Stimulated activated CD4-positive, alpha-beta T cell treated with anti-CD3 and anti-CD28 coated beads, Interleukin-15, amount 100 ng/mL, for 1 hour (primary cell): ENCODE data around the gene TAF11L13.
"Not testable (repeated sequence)": the region's sequence is repeated elsewhere in the genome, so short reads cannot be mapped to it uniquely, and the experiment has no call there.

Experiments used
- DNase-seq, 2 donors: peaks; one replicate each; pipeline ENCODE4 v3.0.0-alpha.2; 2020; ENCODE audit warnings: low read depth in 1 of 2, low spot score in 1 of 2

The TAF11L13 gene

DNA sequence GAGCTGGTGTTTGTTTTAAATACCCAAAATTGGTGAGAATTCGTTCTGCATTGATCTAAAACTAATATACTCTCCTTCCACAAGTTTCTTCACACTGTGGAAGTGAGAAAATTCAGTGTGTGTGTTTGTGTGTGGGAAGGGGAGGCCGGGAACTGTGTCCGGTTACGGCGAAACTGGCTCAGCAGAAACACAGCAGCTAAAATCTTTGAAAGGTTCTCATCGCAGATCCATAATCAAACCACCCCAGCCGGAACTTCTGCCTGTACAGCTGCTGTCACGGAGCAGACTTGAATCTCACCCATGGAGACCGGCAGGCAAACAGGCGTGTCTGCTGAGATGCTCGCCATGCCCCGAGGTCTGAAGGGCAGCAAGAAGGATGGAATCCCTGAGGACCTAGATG lies at the start of gene TAF11L13:
Gene TAF11L13, plus strand, starts transcription at position 301 of the 400 bp plus-strand sequence.
- not testable (repeated sequence) for DNase-seq

DNA sequence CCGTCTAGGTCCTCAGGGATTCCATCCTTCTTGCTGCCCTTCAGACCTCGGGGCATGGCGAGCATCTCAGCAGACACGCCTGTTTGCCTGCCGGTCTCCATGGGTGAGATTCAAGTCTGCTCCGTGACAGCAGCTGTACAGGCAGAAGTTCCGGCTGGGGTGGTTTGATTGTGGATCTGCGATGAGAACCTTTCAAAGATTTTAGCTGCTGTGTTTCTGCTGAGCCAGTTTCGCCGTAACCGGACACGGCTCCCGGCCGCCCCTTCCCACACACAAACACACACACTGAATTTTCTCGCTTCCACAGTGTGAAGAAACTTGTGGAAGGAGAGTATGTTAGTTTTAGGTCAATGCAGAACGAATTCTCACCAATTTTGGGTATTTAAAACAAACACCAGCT lies 46.2 kb upstream of the TAF11L13 start, which contains the start of gene TAF11L7:
Gene TAF11L7, minus strand, starts transcription at position 101 of the 400 bp plus-strand sequence.
- not testable (repeated sequence) for DNase-seq

DNA sequence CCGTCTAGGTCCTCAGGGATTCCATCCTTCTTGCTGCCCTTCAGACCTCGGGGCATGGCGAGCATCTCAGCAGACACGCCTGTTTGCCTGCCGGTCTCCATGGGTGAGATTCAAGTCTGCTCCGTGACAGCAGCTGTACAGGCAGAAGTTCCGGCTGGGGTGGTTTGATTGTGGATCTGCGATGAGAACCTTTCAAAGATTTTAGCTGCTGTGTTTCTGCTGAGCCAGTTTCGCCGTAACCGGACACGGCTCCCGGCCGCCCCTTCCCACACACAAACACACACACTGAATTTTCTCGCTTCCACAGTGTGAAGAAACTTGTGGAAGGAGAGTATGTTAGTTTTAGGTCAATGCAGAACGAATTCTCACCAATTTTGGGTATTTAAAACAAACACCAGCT lies 41.0 kb upstream of the TAF11L13 start, which contains the start of gene TAF11L8:
Gene TAF11L8, minus strand, starts transcription at position 101 of the 400 bp plus-strand sequence.
- DNase-seq, result not testable (repeated sequence)

DNA sequence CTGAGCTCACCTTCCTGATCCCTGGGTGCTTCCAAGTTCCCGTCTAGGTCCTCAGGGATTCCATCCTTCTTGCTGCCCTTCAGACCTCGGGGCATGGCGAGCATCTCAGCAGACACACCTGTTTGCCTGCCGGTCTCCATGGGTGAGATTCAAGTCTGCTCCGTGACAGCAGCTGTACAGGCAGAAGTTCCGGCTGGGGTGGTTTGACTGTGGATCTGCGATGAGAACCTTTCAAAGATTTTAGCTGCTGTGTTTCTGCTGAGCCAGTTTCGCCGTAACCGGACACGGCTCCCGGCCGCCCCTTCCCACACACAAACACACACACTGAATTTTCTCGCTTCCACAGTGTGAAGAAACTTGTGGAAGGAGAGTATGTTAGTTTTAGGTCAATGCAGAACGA lies 37.6 kb upstream of the TAF11L13 start, which contains the start of gene TAF11L9:
Gene TAF11L9, minus strand, starts transcription at position 140 of the 400 bp plus-strand sequence.
- not testable (repeated sequence) for DNase-seq

DNA sequence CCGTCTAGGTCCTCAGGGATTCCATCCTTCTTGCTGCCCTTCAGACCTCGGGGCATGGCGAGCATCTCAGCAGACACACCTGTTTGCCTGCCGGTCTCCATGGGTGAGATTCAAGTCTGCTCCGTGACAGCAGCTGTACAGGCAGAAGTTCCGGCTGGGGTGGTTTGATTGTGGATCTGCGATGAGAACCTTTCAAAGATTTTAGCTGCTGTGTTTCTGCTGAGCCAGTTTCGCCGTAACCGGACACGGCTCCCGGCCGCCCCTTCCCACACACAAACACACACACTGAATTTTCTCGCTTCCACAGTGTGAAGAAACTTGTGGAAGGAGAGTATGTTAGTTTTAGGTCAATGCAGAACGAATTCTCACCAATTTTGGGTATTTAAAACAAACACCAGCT lies 34.2 kb upstream of the TAF11L13 start, which contains the start of gene TAF11L10:
Gene TAF11L10, minus strand, starts transcription at position 101 of the 400 bp plus-strand sequence.
- not testable (repeated sequence) for DNase-seq

DNA sequence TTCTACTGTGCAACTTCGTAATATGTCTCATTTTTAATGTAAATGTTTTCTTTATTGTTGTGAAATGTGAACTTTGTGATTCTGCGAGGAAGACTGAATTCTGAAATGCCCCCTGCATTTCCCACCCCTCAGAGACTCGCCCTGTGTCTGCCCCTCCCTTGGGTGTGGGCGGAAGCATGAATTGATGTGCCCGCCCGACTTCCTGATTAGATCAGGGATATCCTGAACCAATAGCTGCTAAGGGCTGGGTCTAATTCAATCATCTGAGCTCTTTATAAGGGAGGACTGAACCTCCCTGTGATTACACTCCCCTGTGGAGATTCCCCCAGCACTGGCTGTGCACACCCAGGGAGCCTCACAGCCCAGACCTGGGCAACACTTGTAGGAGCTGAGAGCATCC lies 28.0 kb upstream of the TAF11L13 start, which contains the start of gene TAF11L11:
Gene TAF11L11, plus strand, starts transcription at position 304 of the 400 bp plus-strand sequence.
- not testable (repeated sequence) for DNase-seq

DNA sequence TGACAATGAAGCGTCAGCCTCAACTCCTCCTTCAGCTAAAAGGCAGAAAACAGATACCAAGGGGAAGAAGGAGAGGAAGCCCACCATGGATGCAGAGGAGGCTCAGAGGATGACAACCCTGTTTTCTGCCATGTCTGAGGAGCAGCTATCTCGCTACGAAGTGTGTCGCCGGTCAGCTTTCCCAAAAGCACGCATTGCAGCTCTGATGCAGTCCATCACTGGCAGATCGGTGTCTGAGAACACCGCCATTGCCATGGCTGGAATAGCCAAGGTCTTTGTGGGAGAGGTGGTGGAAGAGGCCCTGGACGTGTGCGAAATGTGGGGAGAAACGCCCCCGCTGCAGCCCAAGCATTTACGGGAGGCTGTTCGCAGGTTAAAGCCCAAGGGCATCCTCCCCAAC lies 26.9 kb upstream of the TAF11L13 start:
- DNase-seq, result no peak

DNA sequence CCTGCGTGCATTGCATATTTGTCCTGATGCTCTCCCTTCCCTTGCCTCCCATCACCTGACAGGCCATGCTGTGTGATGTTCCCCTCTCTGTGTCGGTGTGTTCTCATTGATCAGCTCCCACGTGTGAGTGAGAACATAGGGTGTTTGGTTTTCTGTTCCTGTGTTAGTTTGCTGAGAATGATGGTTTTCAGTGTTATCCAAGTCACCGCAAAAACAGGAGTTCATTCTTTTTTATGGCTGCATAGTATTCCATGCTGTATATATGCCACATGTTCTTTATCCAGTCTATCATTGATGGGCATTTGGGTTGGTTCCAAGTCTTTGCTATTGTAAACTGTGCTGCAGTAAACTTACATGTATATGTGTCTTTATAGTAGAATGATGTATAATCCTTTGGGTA lies 24.4 kb upstream of the TAF11L13 start:
- DNase-seq, result not testable (repeated sequence)

DNA sequence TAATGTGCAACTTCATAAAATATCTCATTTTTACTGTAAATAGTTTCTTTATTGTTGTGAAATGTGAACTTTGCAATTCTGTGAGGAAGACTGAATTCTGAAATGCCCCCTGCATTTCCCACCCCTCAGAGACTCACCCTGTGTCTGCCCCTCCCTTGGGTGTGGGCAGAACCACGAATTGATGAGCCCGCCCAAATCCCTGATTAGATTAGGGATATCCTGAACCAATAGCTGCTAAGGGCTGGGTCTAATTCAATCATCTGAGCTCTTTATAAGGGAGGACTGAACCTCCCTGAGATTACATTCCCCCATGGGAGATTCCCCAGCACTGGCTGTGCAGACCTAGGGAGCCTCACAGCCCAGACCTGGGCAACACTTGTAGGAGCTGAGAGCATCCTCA lies 21.8 kb upstream of the TAF11L13 start, which contains the start of gene TAF11L12:
Gene TAF11L12, plus strand, starts transcription at position 301 of the 400 bp plus-strand sequence.
- not testable (repeated sequence) for DNase-seq

DNA sequence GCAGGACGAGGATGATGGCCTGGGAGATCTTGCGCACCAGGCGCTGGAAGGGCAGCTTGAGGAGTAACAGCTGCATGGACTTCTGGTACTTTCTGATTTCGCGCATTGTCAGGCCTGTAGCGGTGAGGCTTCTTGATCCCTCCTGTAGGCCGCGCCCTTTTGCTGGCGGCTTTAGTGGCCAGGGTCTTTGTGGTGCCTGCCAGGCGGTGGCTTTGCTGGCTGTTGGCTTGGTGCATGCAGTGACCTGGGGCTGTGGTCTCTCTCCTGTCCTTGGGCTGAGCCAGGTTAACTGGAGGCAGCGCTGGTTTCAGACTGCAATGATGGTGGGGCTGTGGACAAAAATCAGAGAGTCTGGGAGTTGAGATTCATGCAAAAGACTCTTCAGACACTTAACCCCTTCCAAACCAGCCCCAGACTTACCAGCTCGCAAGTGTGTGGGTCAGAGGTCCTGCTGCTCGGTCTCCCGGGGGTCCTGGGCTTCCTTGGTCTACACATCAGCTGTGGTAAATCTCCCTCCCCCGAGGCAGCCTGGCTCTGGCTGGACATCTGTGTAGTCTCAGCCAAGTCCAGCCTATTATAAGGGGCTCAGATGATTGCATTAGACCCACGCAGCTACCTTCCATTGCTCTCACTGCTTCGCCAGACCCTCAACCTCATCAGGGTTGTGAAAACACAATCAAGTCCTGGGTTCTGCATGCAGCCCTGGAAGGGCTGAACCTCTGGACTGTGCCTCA lies 16.8 kb upstream of the TAF11L13 start:
- no peak for DNase-seq

DNA sequence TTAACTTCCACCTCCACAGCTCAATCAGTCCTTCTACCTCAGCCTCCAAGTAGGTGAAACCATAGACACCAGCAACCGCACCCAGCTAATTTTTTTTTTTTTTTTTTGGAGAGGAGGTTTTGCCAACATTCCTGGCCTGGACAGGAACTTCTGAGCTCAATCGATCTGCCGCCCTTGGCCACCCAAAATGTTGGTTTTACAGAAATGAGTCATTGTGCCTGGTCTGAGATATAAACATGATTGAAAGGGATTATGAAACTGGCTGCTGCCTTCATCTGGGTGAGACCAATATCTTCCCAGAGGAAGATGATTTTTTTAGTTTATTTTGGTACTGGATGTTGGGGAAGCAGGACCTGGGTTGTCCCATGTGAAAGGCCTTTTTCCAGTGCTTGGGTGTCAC lies 12.5 kb upstream of the TAF11L13 start:
- no peak for DNase-seq

DNA sequence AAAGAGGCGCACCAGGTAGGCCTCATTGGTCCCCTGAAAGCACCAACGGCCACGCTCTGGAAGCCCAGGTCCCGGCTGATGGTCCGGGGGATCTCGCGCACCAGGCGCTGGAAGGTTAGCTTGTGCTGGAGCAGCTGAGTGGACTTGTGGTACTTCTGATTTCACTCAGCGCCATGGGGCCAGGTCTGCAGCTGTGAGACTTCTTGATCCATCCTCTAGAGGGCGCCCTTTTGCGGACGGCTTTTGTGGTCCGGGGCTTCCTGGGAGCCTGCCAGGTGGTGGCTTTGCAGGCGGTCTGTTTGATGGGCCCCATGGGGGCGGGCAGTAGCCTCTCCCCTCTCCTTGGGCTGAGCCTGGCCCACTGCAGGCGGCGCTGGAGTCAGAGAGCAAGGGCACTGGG lies 11.3 kb upstream of the TAF11L13 start:
- DNase-seq, result no peak

DNA sequence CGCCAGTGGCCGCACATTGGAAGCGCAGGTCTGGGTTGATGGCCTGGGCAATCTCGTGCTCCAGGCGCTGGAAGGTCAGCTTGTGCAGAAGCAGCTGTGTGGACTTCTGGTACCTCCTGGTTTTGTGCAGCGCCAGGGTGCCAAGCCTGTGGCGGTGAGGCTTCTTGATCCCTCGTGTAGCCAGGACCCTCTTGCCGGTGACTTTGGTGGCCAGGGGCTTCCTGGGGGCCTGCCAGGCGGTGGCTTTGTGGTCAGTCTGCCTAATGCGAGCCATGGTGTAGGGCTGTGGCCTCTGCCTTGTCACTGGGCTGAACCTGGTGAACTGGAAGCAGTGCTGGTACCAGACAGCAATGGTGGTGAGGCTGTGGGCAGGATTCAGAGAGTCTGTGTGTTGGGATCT lies 6.2 kb upstream of the TAF11L13 start:
- no peak for DNase-seq

DNA sequence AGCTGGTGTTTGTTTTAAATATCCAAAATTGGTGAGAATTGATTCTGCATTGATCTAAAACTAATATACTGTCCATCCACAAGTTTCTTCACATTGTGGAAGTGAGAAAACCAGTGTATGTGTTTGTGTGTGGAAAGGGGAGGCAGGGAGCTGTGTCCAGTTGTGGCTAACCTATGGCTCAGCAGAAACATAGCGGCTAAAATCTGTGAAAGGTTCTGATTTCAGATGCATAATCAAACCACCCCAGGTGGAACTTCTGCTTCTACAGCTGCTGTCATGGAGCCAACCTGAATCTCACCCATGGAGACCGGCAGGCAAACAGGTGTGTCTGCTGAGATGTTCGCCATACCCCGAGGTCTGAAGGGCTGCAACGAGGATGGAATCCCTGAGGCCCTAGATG lies 2.3 kb downstream of the TAF11L13 start, which contains the start of gene TAF11L14:
Gene TAF11L14, plus strand, starts transcription at position 301 of the 400 bp plus-strand sequence.
- DNase-seq, result no peak

DNA sequence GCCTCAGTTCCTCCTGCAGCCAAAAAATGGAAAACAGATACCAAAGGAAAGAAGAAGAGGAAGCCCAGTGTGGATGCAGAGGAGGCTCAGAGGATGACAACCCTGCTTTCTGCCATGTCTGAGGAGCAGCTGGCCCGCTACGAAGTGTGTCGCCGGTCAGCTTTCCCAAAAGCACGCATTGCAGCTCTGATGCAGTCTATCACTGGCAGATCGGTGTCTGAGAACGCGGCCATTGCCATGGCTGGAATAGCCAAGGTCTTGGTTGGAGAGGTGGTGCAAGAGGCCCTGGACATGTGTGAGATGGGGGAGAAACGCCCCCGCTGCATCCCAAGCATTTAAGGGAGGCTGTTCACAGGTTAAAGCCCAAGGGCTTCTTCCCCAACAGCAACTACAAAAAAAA lies 17.3 kb downstream of the TAF11L13 start:
- not testable (repeated sequence) for DNase-seq

DNA sequence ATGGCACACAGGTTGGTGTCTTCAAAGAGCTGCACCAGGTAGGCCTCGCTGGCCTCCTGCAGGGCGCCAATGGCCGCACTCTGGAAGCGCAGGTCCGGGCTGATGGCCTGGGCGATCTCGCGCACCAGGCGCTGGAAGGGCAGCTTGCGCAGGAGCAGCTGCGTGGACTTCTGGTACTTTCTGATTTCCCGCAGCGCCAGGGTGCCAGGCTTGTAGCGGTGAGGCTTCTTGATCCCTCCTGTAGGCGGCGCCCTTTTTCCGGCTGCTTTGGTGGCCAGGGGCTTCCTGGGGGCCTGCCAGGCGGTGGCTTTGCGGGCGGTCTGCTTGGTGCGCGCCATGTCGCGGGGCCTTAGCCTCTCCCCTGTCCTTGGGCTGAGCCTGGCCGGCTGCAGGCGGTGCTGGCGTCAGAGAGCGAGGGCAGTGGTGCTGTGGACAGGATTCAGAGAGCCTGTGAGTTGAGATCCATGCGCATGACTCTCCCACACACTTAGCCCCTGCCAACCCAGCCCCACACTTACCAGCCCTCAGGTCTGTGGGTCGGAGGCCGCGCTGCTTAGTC lies 23.4 kb downstream of the TAF11L13 start:
- not testable (repeated sequence) for DNase-seq

DNA sequence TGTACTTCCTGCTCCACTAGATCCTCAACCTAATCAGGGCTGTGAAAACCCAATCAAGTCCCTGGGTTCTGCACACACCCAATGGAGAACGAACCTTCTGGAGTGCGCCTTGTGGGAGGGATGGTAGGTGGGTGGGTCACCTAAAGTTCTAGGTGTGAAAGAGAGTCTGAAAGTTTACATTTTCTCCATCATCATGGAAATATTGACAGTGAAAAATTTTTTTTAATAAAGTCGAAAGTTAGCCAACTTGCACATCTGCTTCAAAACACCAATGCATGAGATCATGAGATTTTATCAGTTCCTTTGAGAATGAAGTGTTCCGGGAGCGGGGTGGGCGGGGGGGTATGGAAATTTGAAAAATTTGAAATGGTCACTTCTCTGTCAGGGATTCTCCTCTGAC lies 24.0 kb downstream of the TAF11L13 start:
- no peak for DNase-seq

DNA sequence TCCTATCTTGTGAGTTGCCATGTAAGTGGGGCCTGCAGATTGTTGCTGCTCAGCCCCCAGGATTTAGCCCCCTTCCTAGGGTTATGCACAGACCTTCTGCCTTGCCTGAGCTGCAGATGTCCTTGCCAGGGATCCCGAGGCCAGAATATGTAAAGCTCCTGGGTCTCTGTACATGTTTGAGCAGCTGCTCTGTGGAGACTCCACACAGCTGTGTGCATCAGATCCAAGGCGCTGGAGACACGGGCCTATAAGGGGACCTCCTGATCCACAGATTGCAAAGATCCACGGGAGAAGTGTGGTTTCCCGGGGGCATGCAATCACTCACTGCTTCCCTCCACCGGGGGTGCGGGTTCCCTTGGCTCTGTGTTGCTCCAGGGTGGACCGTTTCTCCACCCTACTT lies 31.3 kb downstream of the TAF11L13 start:
- no peak for DNase-seq

DNA sequence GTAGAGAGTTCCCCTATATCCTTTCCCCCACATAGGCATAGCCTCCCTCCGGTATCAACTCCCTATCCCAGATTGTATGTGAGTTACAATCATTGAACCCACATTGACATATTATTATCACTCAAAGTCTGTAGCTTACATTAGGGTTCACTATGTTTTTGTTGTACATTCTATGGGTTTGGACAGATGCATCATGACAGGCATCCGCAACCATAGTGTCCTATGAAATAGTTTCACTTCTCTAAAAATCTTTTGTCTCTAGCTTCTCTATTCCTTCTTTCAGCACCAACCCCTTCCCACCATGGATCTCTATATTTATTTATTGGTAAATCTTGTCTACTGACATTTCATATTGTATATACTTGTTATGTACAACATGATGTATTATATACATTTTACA lies 33.9 kb downstream of the TAF11L13 start:
- DNase-seq, result no peak

DNA sequence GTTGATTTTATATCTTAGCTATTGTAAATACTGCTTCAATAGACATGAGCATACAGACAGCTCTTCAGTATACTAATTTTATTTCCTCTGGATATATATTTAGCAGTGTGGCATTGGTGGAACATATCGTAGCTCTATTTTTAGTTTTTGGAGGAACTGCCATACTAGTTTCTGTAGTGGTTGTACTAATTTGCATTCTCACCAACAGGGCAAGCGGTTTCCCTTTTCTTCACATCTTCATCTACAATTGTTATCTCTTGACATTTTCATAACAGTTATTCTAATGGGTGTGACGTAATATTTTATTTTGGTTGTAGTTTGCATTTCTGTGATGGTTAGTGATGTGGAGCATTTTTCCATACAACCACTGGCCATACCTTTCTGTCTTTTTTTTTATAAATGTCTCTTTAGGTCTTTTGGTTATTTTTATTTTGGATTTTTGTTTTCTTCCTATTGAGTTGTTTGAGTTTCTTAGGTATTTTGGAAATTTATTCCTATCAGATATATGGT lies 34.9 kb downstream of the TAF11L13 start:
- DNase-seq, result no peak

DNA sequence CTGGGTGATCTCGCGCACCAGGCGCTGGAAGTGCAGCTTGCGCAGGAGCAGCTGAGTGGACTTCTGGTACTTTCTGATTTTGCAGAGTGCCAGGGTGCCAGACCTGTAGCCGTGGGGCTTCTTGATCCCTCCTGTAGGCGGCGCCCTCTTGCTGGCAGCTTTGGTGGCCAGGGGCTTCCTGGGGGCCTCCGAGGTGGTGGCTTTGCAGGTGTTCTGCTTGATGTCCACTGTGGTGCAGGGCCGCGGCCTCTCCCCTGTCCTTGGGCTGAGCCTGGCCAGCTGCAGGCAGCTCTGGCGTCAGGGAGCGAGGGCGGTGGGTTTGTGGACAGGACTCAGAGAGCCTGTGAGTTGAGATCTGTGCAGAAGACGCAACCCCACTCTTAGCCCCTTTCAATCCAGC lies 38.5 kb downstream of the TAF11L13 start:
- DNase-seq, result no peak
